ENCODE data around the gene SLC48A1. TPM values are rescaled to one million over a fixed set of nuclear protein-coding genes. Genes with fewer than 3 reads are reported as not detected.

The SLC48A1 gene
- total and polyA plus RNA-seq, 2 donors (not counting 3 experiments of a cell fraction or from before 2014, with no cell fraction given): 17.3 to 20.3 TPM

Other genes starting within 250 kb of the SLC48A1 start
- 29.8 and 32.5 TPM in 2 replicates for gene RPAP3, start 67.2 kb upstream of the SLC48A1 start, total RNA-seq
- 2.0 and 3.9 TPM in 2 replicates for gene RPAP3, start 67.2 kb upstream of the SLC48A1 start, polyA plus RNA-seq
- gene ENDOU, start 47.7 kb upstream of the SLC48A1 start, total RNA-seq: not detected in 2 replicates
- gene ENDOU, start 47.7 kb upstream of the SLC48A1 start, polyA plus RNA-seq: not detected in 2 replicates
- 53.6 and 55.1 TPM in 2 replicates for gene RAPGEF3, start 14.4 kb upstream of the SLC48A1 start, total RNA-seq
- gene RAPGEF3, start 14.4 kb upstream of the SLC48A1 start, polyA plus RNA-seq: 30.8 and 34.5 TPM in 2 replicates
- gene HDAC7, start 46.7 kb downstream of the SLC48A1 start, total RNA-seq: 249 and 252 TPM in 2 replicates
- gene HDAC7, start 46.7 kb downstream of the SLC48A1 start, polyA plus RNA-seq: 119 and 122 TPM in 2 replicates
- 0.48 and 0.73 TPM in 2 replicates for gene VDR, start 131.8 kb downstream of the SLC48A1 start, total RNA-seq
- gene VDR, start 131.8 kb downstream of the SLC48A1 start, polyA plus RNA-seq: 0.81 and 0.91 TPM in 2 replicates
- gene TMEM106C, start 190.4 kb downstream of the SLC48A1 start, total RNA-seq: 67.7 and 84.4 TPM in 2 replicates
- 148 and 170 TPM in 2 replicates for gene TMEM106C, start 190.4 kb downstream of the SLC48A1 start, polyA plus RNA-seq
- gene COL2A1, start 231.2 kb downstream of the SLC48A1 start, total RNA-seq: not detected in 2 replicates
- gene COL2A1, start 231.2 kb downstream of the SLC48A1 start, polyA plus RNA-seq: not detected in 2 replicates

Measured in endothelial cell of umbilical vein (primary cell).